Measurements from ENCODE around the gene PLXNA1. TPM values are rescaled to one million over a fixed set of nuclear protein-coding genes. Genes with fewer than 3 reads are reported as not detected.

Gene PLXNA1
- total RNA-seq, 1 experiment from 2014 or later: 30.3 TPM

GRCh38 chr3:127027811-127028548 lies 45.1 kb downstream of the PLXNA1 start:
- Histone ChIP-seq H3K9me2 (ENCODE audit: insufficient read depth) (no peaks in the 10 kb centered on the region), H3K27ac (ENCODE audit: low read depth, low read length) (no peak overlapping the region), H3K9ac (ENCODE audit: low read length) (no peak overlapping the region), H3K36me3 (ENCODE audit: control insufficient read depth in 1 of 2, insufficient read depth in 2 of 2, low read length in 2 of 2) (peaks cover 10 to 15% of the 10 kb centered on the region in 2 experiments; a peak in 2 of 4 replicates), H3K4me3 (replicated peaks in 1 of 2; ENCODE audit: low read depth in 1 of 2, low read length in 2 of 2) (no peak overlapping the region), H2AFZ (ENCODE audit: low read depth, low read length, poor library complexity, severe bottlenecking) (no peak overlapping the region), H3K4me2 (ENCODE audit: low read length) (no peak overlapping the region), H3K27me3 (ENCODE audit: insufficient read depth, low read length) (no peaks in the 10 kb centered on the region), H3K4me1 (ENCODE audit: control insufficient read depth in 1 of 2, insufficient read depth in 2 of 2, low read length in 2 of 2) (no peaks in the 10 kb centered on the region), H3K9me3 (ENCODE audit: control insufficient read depth in 1 of 2, insufficient read depth in 1 of 2, low read depth in 1 of 2, low read length in 2 of 2) (no peaks in the 10 kb centered on the region), H4K20me1 (ENCODE audit: insufficient read depth) (no peaks in the 10 kb centered on the region), H3K79me2 (ENCODE audit: insufficient read depth, low read length) (no peaks in the 10 kb centered on the region)
- no TSS peak for BruUV-seq (replicated peaks)
- CTCF ChIA-PET: no interaction called here
- ATAC-seq (no peak), DNase-seq (ENCODE audit: low read depth, low spot score) (no peak)
- TF ChIP-seq CTCF (IDR thresholded peaks at IDR 0.05 in 2 of 3, conservative IDR thresholded peaks at IDR 0.05 in 1 of 3; ENCODE audit: borderline replicate concordance in 1 of 3, insufficient read depth in 1 of 3, low read depth in 2 of 3, low read length in 2 of 3) (no peak), CEBPB (IDR thresholded peaks at IDR 0.05; ENCODE audit: low read depth) (no peak)
- POLR2A ChIA-PET: no interaction called here
- RAD21 ChIA-PET (ENCODE audit: low non-redundant PET in 1 of 2, low total read pairs in 2 of 2, uncharacterized antibody in 2 of 2, unreplicated experiment in 2 of 2): no interaction called here
- intact Hi-C loops (cut with micrococcal nuclease): no loop called here

GRCh38 chr3:127028781-127029657 lies 46.1 kb downstream of the PLXNA1 start:
- intact Hi-C loops (cut with micrococcal nuclease): no loop called here
- Histone ChIP-seq H3K9ac (ENCODE audit: low read length) (no peak overlapping the region), H3K36me3 (ENCODE audit: control insufficient read depth in 1 of 2, insufficient read depth in 2 of 2, low read length in 2 of 2) (peaks cover 8 to 10% of the 10 kb centered on the region in 2 experiments; a peak in 2 of 4 replicates), H3K4me1 (ENCODE audit: control insufficient read depth in 1 of 2, insufficient read depth in 2 of 2, low read length in 2 of 2) (no peaks in the 10 kb centered on the region), H3K9me3 (ENCODE audit: control insufficient read depth in 1 of 2, insufficient read depth in 1 of 2, low read depth in 1 of 2, low read length in 2 of 2) (no peaks in the 10 kb centered on the region), H3K79me2 (ENCODE audit: insufficient read depth, low read length) (no peaks in the 10 kb centered on the region), H4K20me1 (ENCODE audit: insufficient read depth) (no peaks in the 10 kb centered on the region), H3K4me2 (ENCODE audit: low read length) (no peak overlapping the region), H3K27me3 (ENCODE audit: insufficient read depth, low read length) (no peaks in the 10 kb centered on the region), H3K27ac (ENCODE audit: low read depth, low read length) (no peak overlapping the region), H3K9me2 (ENCODE audit: insufficient read depth) (no peaks in the 10 kb centered on the region), H2AFZ (ENCODE audit: low read depth, low read length, poor library complexity, severe bottlenecking) (no peak overlapping the region), H3K4me3 (replicated peaks in 1 of 2; ENCODE audit: low read depth in 1 of 2, low read length in 2 of 2) (no peak overlapping the region)
- BruUV-seq (replicated peaks): no TSS peak
- no peak for DNase-seq (ENCODE audit: low read depth, low spot score)
- ATAC-seq: no peak
- RAD21 ChIA-PET (ENCODE audit: low non-redundant PET in 1 of 2, low total read pairs in 2 of 2, uncharacterized antibody in 2 of 2, unreplicated experiment in 2 of 2): no interaction called here
- POLR2A ChIA-PET: no interaction called here
- TF ChIP-seq ATF3 (IDR thresholded peaks at IDR 0.05) (no peak), SP1 (IDR thresholded peaks at IDR 0.05; ENCODE audit: low read depth) (no peak), EZH2phosphoT487 (IDR thresholded peaks at IDR 0.05; ENCODE audit: borderline replicate concordance) (no peak)
- CTCF ChIA-PET: no interaction called here
